Liver (tissue), 9 donors: Measurements from ENCODE around the gene GALNT16. TPM values are rescaled to one million over a fixed set of nuclear protein-coding genes. Genes with fewer than 3 reads are reported as not detected.

Experiments
- DNase-seq: peaks from one replicate; pipeline ENCODE4 v3.0.0-alpha.2; 2017; ENCODE audit warnings: low spot score
- H3K27ac ChIP-seq, 2 donors: one replicate each; pipeline ENCODE4 v1.7.0; 2013; ENCODE audit warnings: inconsistent platforms in 2 of 2, low read length in 2 of 2, control low read depth in 1 of 2, low read depth in 1 of 2, mild to moderate bottlenecking in 1 of 2
- H3K27me3 ChIP-seq, 4 donors: one replicate each; pipeline versions ENCODE4 v1.6.1 to v1.7.0; 2013; ENCODE audit warnings: low read length in 3 of 4, inconsistent platforms in 1 of 4, mild to moderate bottlenecking in 1 of 4, moderate library complexity in 1 of 4; ENCODE audit not compliant: control insufficient read depth in 4 of 4, insufficient read depth in 4 of 4
- H3K36me3 ChIP-seq, 4 donors: one replicate each; pipeline versions ENCODE4 v1.6.1 to v1.7.0; 2013; ENCODE audit warnings: low read length in 3 of 4, mild to moderate bottlenecking in 3 of 4, low read depth in 1 of 4, moderate library complexity in 1 of 4; ENCODE audit not compliant: control insufficient read depth in 4 of 4, insufficient read depth in 3 of 4
- H3K4me1 ChIP-seq, 4 donors: one replicate each; pipeline versions ENCODE4 v1.6.1 to v1.7.0; 2013; ENCODE audit warnings: low read length in 3 of 4, mild to moderate bottlenecking in 3 of 4, moderate library complexity in 1 of 4; ENCODE audit not compliant: control insufficient read depth in 4 of 4, insufficient read depth in 4 of 4
- H3K4me3 ChIP-seq, 3 donors: one replicate each; pipeline versions ENCODE4 v1.6.1 to v1.7.0; 2013; ENCODE audit warnings: low read length in 3 of 3, control low read depth in 1 of 3, low read depth in 1 of 3, mild to moderate bottlenecking in 1 of 3
- H3K9ac ChIP-seq, 2 donors: one replicate each; pipeline ENCODE4 v1.7.0; 2013; ENCODE audit warnings: low read length in 2 of 2, mild to moderate bottlenecking in 2 of 2, moderate library complexity in 2 of 2, control low read depth in 1 of 2, low read depth in 1 of 2
- H3K9me3 ChIP-seq, 4 donors: one replicate each; pipeline versions ENCODE4 v1.6.1 to v1.7.0; 2013; ENCODE audit warnings: low read length in 3 of 4; ENCODE audit not compliant: control insufficient read depth in 4 of 4
- ATF3 ChIP-seq: IDR thresholded peaks from 2 replicates; pipeline ENCODE4 v1.6.1; 2016; ENCODE audit warnings: antibody characterized with exemption
- GABPA ChIP-seq, 2 donors: IDR thresholded peaks in 1 of 2; conservative IDR thresholded peaks in 1 of 2; 2 replicates each; pipeline ENCODE4 v1.6.1; 2016; ENCODE audit warnings: antibody characterized with exemption in 2 of 2, mild to moderate bottlenecking in 1 of 2, moderate library complexity in 1 of 2
- HNF4G ChIP-seq: IDR thresholded peaks from 2 replicates; pipeline ENCODE4 v1.6.1; 2016; ENCODE audit warnings: antibody characterized with exemption
- JUND ChIP-seq, 2 donors: IDR thresholded peaks; 2 replicates each; pipeline ENCODE4 v1.6.1; 2016; ENCODE audit warnings: antibody characterized with exemption in 2 of 2
- MAX ChIP-seq: IDR thresholded peaks from 2 replicates; pipeline ENCODE4 v1.6.1; 2016; ENCODE audit warnings: antibody characterized with exemption
- NR2F2 ChIP-seq: IDR thresholded peaks from 2 replicates; pipeline ENCODE4 v1.6.1; 2016; ENCODE audit warnings: antibody characterized with exemption
- RAD21 ChIP-seq, 2 donors: IDR thresholded peaks; 2 replicates each; pipeline ENCODE4 v1.6.1; 2016; ENCODE audit warnings: antibody characterized with exemption in 2 of 2, mild to moderate bottlenecking in 2 of 2
- RXRA ChIP-seq, 2 donors: IDR thresholded peaks; 2 replicates each; pipeline ENCODE4 v1.6.1; 2017 to 2018; ENCODE audit warnings: antibody characterized with exemption in 2 of 2, mild to moderate bottlenecking in 1 of 2
- SP1 ChIP-seq: IDR thresholded peaks from 2 replicates; pipeline ENCODE4 v1.6.1; 2018; ENCODE audit warnings: antibody characterized with exemption, mild to moderate bottlenecking
- TAF1 ChIP-seq: conservative IDR thresholded peaks from 2 replicates; pipeline ENCODE4 v1.6.1; 2016; ENCODE audit warnings: antibody characterized with exemption, mild to moderate bottlenecking
- YY1 ChIP-seq: IDR thresholded peaks from 2 replicates; pipeline ENCODE4 v1.6.1; 2016; ENCODE audit warnings: antibody characterized with exemption, mild to moderate bottlenecking
- ZBTB33 ChIP-seq: IDR thresholded peaks from 2 replicates; pipeline ENCODE4 v1.6.1; 2016; ENCODE audit warnings: antibody characterized with exemption
- WGBS: extraction: QIAGEN DNeasy Blood & Tissue Kit; methylation state at CpG from one replicate; pipeline ENCODE4 v1.1.7; 2013; 5-methylcytosine and 5-hydroxymethylcytosine counted together
- polyA plus RNA-seq, 2 donors: library from polyadenylated mRNA; stranded (reverse) in 1 of 2; unstranded in 1 of 2; fragments of 200-250 nt in 1 of 2; fragments of >200 nt in 1 of 2; fragmentation: Nextera tagmentation in 1 of 2; extraction: Ambion mirVana in 1 of 2; gene quantifications; one replicate each; pipeline versions ENCODE4 v1.2.1 to v1.2.3, GENCODE V29; 2013 to 2015
- total RNA-seq, 2 donors: library from RNA; depleted of rRNA; stranded (reverse); fragments of >200 nt; gene quantifications; one replicate each; pipeline ENCODE4 v1.2.3, GENCODE V29; 2014
- TF ChIP-seq, protein P1 (sequence below): fragments of 150-350 bp; IDR thresholded peaks from 2 replicates; pipeline ENCODE4 v1.5.1; 2017; ENCODE audit warnings: improper control_type of control experiment, low read depth, low read length; ENCODE audit not compliant: missing input control
- TF ChIP-seq, protein P2 (sequence below): IDR thresholded peaks from 2 replicates; pipeline ENCODE4 v1.6.1; 2016; ENCODE audit warnings: antibody characterized with exemption, mild to moderate bottlenecking
- donor health status: healthy.
- donor health status: healthy.
- donor health status: healthy.
- donor health status: healthy.
- donor health status: healthy.

GALNT16 gene
- total and polyA plus RNA-seq, 4 donors, result 0.25 to 1.2 (median 0.71) TPM

DNA sequence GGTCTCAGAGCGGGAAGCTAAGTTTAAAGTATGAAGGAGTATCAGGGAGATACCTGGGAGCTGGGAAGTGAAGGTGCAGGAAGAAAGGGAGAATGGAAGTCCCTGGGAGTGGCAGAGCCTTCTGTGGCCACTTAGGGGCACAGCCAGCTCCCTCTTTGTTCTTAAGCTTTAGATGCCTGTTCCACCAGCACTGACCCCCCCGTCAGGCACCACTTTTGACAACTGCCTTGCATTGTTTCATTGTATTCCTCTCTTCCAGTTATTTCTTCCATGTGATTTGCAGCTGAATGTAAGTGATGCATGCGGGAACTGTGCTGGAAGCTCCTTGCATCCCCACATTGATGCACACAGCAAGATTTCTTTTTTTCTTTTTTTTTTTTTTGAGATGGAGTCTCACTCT lies 2.6 kb downstream of the GALNT16 start:
- Histone ChIP-seq H3K27ac (no peak overlapping the region), H3K27me3 (peaks cover 0 to 6% (median 1%) of the 10 kb centered on the region in 4 donors), H3K4me3 (no peak overlapping the region), H3K36me3 (no peaks in the 10 kb centered on the region), H3K9me3 (no peaks in the 10 kb centered on the region), H3K4me1 (peaks cover 10 to 29% (median 22%) of the 10 kb centered on the region in 4 donors), H3K9ac (no peak overlapping the region)
- WGBS, result 86% methylated on average over 3 of the region's 3 CpGs
- TF ChIP-seq NR2F2, result no peak
- TF ChIP-seq TAF1, result no peak
- no peak for DNase-seq

GRCh38 chr14:69263364-69263763 lies 3.4 kb downstream of the GALNT16 start:
- peaks cover 0 to 6% (median 0%) of the 10 kb centered on the region in 4 donors for H3K27me3 ChIP-seq
- H3K4me1 ChIP-seq, result peaks cover 10 to 29% (median 22%) of the 10 kb centered on the region in 4 donors
- H3K36me3 ChIP-seq, result no peaks in the 10 kb centered on the region
- H3K4me3 ChIP-seq, result no peak overlapping the region
- H3K27ac ChIP-seq, result no peak overlapping the region
- no peak for TF ChIP-seq HNF4G
- no peak for TF ChIP-seq ATF3
- no peak for TF ChIP-seq NR2F2
- no peak for TF ChIP-seq SP1
- TF ChIP-seq RXRA (IDR thresholded peaks at IDR 0.05), result no peak
- TF ChIP-seq, protein P1, sequence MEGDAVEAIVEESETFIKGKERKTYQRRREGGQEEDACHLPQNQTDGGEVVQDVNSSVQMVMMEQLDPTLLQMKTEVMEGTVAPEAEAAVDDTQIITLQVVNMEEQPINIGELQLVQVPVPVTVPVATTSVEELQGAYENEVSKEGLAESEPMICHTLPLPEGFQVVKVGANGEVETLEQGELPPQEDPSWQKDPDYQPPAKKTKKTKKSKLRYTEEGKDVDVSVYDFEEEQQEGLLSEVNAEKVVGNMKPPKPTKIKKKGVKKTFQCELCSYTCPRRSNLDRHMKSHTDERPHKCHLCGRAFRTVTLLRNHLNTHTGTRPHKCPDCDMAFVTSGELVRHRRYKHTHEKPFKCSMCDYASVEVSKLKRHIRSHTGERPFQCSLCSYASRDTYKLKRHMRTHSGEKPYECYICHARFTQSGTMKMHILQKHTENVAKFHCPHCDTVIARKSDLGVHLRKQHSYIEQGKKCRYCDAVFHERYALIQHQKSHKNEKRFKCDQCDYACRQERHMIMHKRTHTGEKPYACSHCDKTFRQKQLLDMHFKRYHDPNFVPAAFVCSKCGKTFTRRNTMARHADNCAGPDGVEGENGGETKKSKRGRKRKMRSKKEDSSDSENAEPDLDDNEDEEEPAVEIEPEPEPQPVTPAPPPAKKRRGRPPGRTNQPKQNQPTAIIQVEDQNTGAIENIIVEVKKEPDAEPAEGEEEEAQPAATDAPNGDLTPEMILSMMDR, result no peak
- no peak for TF ChIP-seq TAF1
- TF ChIP-seq ZBTB33, result no peak
- DNase-seq, result no peak
- no peak overlapping the region for H3K9ac ChIP-seq
- H3K9me3 ChIP-seq, result no peaks in the 10 kb centered on the region
- 90% methylated on average over 6 of the region's 6 CpGs for WGBS

DNA sequence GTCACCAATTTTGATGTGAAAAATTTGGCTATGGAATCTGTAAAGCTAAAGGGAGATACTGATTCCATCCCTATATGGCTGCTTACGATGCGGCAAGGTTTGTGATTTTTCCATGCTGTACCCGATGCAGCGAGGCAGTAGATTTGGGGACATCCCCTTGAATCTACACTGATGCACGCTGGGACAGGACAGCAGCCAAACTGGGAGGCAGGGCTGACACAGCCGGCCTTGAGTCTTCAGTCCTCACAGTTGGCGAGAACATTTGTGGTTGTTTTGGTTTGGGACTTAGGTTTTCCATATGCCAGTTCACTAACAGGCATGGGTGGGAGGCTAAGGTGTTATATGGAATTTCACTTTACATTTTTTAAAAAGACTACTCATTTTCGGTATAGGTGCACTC lies 3.8 kb downstream of the GALNT16 start:
- TF ChIP-seq YY1, result no peak
- TF ChIP-seq GABPA (IDR thresholded peaks at IDR 0.05 in 1 of 2, conservative IDR thresholded peaks at IDR 0.05 in 1 of 2), result no peak
- no peak for TF ChIP-seq RXRA (IDR thresholded peaks at IDR 0.05)
- TF ChIP-seq, protein P1, result no peak
- TF ChIP-seq, protein P2, sequence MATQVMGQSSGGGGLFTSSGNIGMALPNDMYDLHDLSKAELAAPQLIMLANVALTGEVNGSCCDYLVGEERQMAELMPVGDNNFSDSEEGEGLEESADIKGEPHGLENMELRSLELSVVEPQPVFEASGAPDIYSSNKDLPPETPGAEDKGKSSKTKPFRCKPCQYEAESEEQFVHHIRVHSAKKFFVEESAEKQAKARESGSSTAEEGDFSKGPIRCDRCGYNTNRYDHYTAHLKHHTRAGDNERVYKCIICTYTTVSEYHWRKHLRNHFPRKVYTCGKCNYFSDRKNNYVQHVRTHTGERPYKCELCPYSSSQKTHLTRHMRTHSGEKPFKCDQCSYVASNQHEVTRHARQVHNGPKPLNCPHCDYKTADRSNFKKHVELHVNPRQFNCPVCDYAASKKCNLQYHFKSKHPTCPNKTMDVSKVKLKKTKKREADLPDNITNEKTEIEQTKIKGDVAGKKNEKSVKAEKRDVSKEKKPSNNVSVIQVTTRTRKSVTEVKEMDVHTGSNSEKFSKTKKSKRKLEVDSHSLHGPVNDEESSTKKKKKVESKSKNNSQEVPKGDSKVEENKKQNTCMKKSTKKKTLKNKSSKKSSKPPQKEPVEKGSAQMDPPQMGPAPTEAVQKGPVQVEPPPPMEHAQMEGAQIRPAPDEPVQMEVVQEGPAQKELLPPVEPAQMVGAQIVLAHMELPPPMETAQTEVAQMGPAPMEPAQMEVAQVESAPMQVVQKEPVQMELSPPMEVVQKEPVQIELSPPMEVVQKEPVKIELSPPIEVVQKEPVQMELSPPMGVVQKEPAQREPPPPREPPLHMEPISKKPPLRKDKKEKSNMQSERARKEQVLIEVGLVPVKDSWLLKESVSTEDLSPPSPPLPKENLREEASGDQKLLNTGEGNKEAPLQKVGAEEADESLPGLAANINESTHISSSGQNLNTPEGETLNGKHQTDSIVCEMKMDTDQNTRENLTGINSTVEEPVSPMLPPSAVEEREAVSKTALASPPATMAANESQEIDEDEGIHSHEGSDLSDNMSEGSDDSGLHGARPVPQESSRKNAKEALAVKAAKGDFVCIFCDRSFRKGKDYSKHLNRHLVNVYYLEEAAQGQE, result no peak
- no peak for TF ChIP-seq HNF4G
- TF ChIP-seq RAD21 (IDR thresholded peaks at IDR 0.05), result no peak
- TF ChIP-seq MAX, result no peak
- no peak for TF ChIP-seq JUND (IDR thresholded peaks at IDR 0.05)
- TF ChIP-seq ATF3, result no peak
- TF ChIP-seq NR2F2, result no peak
- H3K27ac ChIP-seq, result no peak overlapping the region
- peaks cover 10 to 29% (median 22%) of the 10 kb centered on the region in 4 donors for H3K4me1 ChIP-seq
- no peaks in the 10 kb centered on the region for H3K36me3 ChIP-seq
- DNase-seq, result no peak
- no peak overlapping the region for H3K9ac ChIP-seq
- no peaks in the 10 kb centered on the region for H3K9me3 ChIP-seq
- WGBS, result 86% methylated on average over 8 of the region's 8 CpGs
- peaks cover 0 to 6% (median 0%) of the 10 kb centered on the region in 4 donors for H3K27me3 ChIP-seq
- no peak overlapping the region for H3K4me3 ChIP-seq
